Measurements from ENCODE around the gene CDH23. TPM values are rescaled to one million over a fixed set of nuclear protein-coding genes. Genes with fewer than 3 reads are reported as not detected.
A peak's percentile ranks its signal among the peaks of the same experiment; 100 is the strongest.

CDH23 gene
- total RNA-seq, 1 experiment from 2014 or later, result 0.07 TPM

GRCh38 chr10:71707240-71707789, 310.6 kb downstream of the CDH23 start:
- H3K27me3 Mint-ChIP-seq (ENCODE audit: unreplicated experiment), result peaks cover 12% of the 10 kb centered on the region
- no peak overlapping the region for H3K27ac Mint-ChIP-seq (ENCODE audit: unreplicated experiment)
- H3K9me3 Mint-ChIP-seq (ENCODE audit: low read depth, unreplicated experiment), result no peaks in the 10 kb centered on the region
- H3K4me3 Mint-ChIP-seq (ENCODE audit: low read depth, unreplicated experiment), result no peak overlapping the region
- intact Hi-C loops (cut with micrococcal nuclease; ENCODE audit: unreplicated experiment), result loop anchor here (10.0 kb wide), 1 partner anchor 323 kb away; no protein-coding TSS in a partner anchor
- CTCF ChIA-PET, result interaction anchor here (0.6 to 4.4 kb wide), 3 partner anchors 10 to 762 kb away, joined by 3 to 31 read pairs (median 4); no protein-coding TSS in a partner anchor
- no peak for DNase-seq
- no peak for TF ChIP-seq CTCF (IDR thresholded peaks at IDR 0.05; ENCODE audit: unreplicated experiment)
- BruUV-seq (replicated peaks), result no TSS peak
- H3K4me1 Mint-ChIP-seq (ENCODE audit: low read depth, unreplicated experiment), result no peaks in the 10 kb centered on the region
- H3K36me3 Mint-ChIP-seq (ENCODE audit: insufficient read depth, unreplicated experiment), result no peaks in the 10 kb centered on the region

GRCh38 chr10:71708301-71708703, 311.6 kb downstream of the CDH23 start:
- intact Hi-C loops (cut with micrococcal nuclease; ENCODE audit: unreplicated experiment), result loop anchor here (10.0 kb wide), 1 partner anchor 324 kb away; no protein-coding TSS in a partner anchor
- no TSS peak for BruUV-seq (replicated peaks)
- CTCF ChIA-PET, result interaction anchor here (0.6 to 4.4 kb wide), 18 partner anchors 11 to 469 kb away, joined by 3 to 31 read pairs (median 4); partner anchors contain the start of genes SLC29A3 and VSIR
- Mint-ChIP-seq H3K4me3 (ENCODE audit: low read depth, unreplicated experiment) (no peak overlapping the region), H3K4me1 (ENCODE audit: low read depth, unreplicated experiment) (peaks cover 4% of the 10 kb centered on the region), H3K36me3 (ENCODE audit: insufficient read depth, unreplicated experiment) (peaks cover 3% of the 10 kb centered on the region), H3K27me3 (ENCODE audit: unreplicated experiment) (peaks cover 2% of the 10 kb centered on the region), H3K9me3 (ENCODE audit: low read depth, unreplicated experiment) (no peaks in the 10 kb centered on the region), H3K27ac (ENCODE audit: unreplicated experiment) (no peak overlapping the region)
- TF ChIP-seq CTCF (IDR thresholded peaks at IDR 0.05; ENCODE audit: unreplicated experiment), result peak; percentile 93
- DNase-seq, result peak; percentile 73

GRCh38 chr10:71708897-71709882, 312.5 kb downstream of the CDH23 start:
- BruUV-seq (replicated peaks), result no TSS peak
- CTCF ChIA-PET, result interaction anchor here (0.7 to 4.4 kb wide), 13 partner anchors 12 to 395 kb away, joined by 3 to 31 read pairs (median 4); partner anchors contain the start of genes SLC29A3 and VSIR
- H3K4me1 Mint-ChIP-seq (ENCODE audit: low read depth, unreplicated experiment), result peaks cover 13% of the 10 kb centered on the region
- intact Hi-C loops (cut with micrococcal nuclease; ENCODE audit: unreplicated experiment), result loop anchor here (10.0 kb wide), 1 partner anchor 324 kb away; no protein-coding TSS in a partner anchor
- peaks cover 4% of the 10 kb centered on the region for H3K36me3 Mint-ChIP-seq (ENCODE audit: insufficient read depth, unreplicated experiment)
- H3K27me3 Mint-ChIP-seq (ENCODE audit: unreplicated experiment), result no peaks in the 10 kb centered on the region
- TF ChIP-seq CTCF (IDR thresholded peaks at IDR 0.05; ENCODE audit: unreplicated experiment), result no peak
- DNase-seq, result no peak
- no peak overlapping the region for H3K4me3 Mint-ChIP-seq (ENCODE audit: low read depth, unreplicated experiment)
- H3K27ac Mint-ChIP-seq (ENCODE audit: unreplicated experiment), result no peak overlapping the region
- no peaks in the 10 kb centered on the region for H3K9me3 Mint-ChIP-seq (ENCODE audit: low read depth, unreplicated experiment)

- no peak overlapping the region for H3K27ac Mint-ChIP-seq (ENCODE audit: unreplicated experiment)
- intact Hi-C loops (cut with micrococcal nuclease; ENCODE audit: unreplicated experiment), result no loop called here
- peaks cover 18% of the 10 kb centered on the region for H3K4me1 Mint-ChIP-seq (ENCODE audit: low read depth, unreplicated experiment)
- H3K27me3 Mint-ChIP-seq (ENCODE audit: unreplicated experiment), result no peaks in the 10 kb centered on the region
- no peaks in the 10 kb centered on the region for H3K9me3 Mint-ChIP-seq (ENCODE audit: low read depth, unreplicated experiment)
- peaks cover 4% of the 10 kb centered on the region for H3K36me3 Mint-ChIP-seq (ENCODE audit: insufficient read depth, unreplicated experiment)
- H3K4me3 Mint-ChIP-seq (ENCODE audit: low read depth, unreplicated experiment), result no peak overlapping the region
- CTCF ChIA-PET, result no interaction called here
- no TSS peak for BruUV-seq (replicated peaks)
- no peak for DNase-seq
- TF ChIP-seq CTCF (IDR thresholded peaks at IDR 0.05; ENCODE audit: unreplicated experiment), result no peak
Observed at GRCh38 chr10:71710519-71710918, 313.8 kb downstream of the CDH23 start.
